Measurements from ENCODE around the gene KCNJ5.

DNA sequence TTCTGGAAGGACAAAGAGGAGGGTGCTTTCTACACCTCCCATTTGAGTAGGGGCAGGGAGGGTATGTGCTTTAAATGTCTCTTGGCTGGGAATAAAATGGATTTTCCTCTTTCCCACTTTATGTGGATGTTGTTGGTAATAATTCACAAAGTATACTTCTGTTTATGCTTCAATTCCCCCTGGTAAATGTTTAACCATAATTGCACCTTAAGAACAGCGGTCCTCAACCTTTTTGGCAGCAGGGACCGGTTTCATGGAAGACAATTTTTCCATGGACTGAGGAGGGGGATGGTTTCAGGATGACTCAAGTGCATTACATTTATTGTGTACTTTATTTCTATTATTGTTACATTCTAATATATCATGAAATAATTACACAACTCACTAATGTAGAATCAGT, 55.5 kb downstream of the KCNJ5 start:
- TF ChIP-seq, protein P1, sequence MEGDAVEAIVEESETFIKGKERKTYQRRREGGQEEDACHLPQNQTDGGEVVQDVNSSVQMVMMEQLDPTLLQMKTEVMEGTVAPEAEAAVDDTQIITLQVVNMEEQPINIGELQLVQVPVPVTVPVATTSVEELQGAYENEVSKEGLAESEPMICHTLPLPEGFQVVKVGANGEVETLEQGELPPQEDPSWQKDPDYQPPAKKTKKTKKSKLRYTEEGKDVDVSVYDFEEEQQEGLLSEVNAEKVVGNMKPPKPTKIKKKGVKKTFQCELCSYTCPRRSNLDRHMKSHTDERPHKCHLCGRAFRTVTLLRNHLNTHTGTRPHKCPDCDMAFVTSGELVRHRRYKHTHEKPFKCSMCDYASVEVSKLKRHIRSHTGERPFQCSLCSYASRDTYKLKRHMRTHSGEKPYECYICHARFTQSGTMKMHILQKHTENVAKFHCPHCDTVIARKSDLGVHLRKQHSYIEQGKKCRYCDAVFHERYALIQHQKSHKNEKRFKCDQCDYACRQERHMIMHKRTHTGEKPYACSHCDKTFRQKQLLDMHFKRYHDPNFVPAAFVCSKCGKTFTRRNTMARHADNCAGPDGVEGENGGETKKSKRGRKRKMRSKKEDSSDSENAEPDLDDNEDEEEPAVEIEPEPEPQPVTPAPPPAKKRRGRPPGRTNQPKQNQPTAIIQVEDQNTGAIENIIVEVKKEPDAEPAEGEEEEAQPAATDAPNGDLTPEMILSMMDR (IDR thresholded peaks at IDR 0.05; ENCODE audit: insufficient read depth, low read length) = no peak
- no peak for TF ChIP-seq SPI1 (IDR thresholded peaks at IDR 0.05; ENCODE audit: borderline replicate concordance, low read depth)
- TF ChIP-seq POLR2AphosphoS5 (IDR thresholded peaks at IDR 0.05; ENCODE audit: low read depth) = no peak

All from HL-60 (cell line).